SK-N-SH (cell line): ENCODE results near the gene MUC20. TPM values are rescaled to one million over a fixed set of nuclear protein-coding genes. Genes with fewer than 3 reads are reported as not detected.

Source experiments
- CTCF ChIA-PET: fragments of 300-600, 350-600 bp; formaldehyde crosslinking; extraction: SDS; loops from one replicate; lab custom pipeline; 2021; lab: Yijun Ruan, JAX
- POLR2A ChIA-PET: fragments of 350-600 bp; sonication (Branson Sonifier 250); formaldehyde crosslinking; extraction: SDS; loops from one replicate; lab custom pipeline; 2020; ENCODE audit warnings: antibody characterized with exemption, inconsistent platforms; lab: Yijun Ruan, JAX
- DNase-seq: peaks from one replicate; pipeline ENCODE4 v3.0.0; 2012
- H2AFZ ChIP-seq: fragments of 200-600 bp; sonication (generic); 2 replicates; pipeline ENCODE4 v1.8.1; 2016; ENCODE audit warnings: antibody characterized with exemption, mild to moderate bottlenecking, low read depth
- H3F3A ChIP-seq: fragments of 200-600 bp; sonication (generic); replicated peaks from 2 replicates; pipeline ENCODE3; 2016; ENCODE audit warnings: antibody characterized with exemption, mild to moderate bottlenecking; ENCODE audit not compliant: insufficient read depth
- H3K27ac ChIP-seq, 2 experiments: fragments of 200-500 bp in 1 of 2; fragments of 200-600 bp in 1 of 2; sonication (Bioruptor generic) in 1 of 2; sonication (generic), shearing (Covaris generic) in 1 of 2; 2 replicates each; pipeline versions ENCODE4 v1.5.1 to v1.6.1; 2014 to 2016; ENCODE audit warnings: low read depth in 2 of 2, inconsistent platforms in 1 of 2, low read length in 1 of 2, mild to moderate bottlenecking in 1 of 2, mixed read lengths in 1 of 2
- H3K27me3 ChIP-seq: fragments of 200-600 bp; sonication (generic), shearing (Covaris generic); 2 replicates; pipeline ENCODE4 v1.6.1; 2016; ENCODE audit warnings: mixed run types; ENCODE audit not compliant: insufficient read depth
- H3K36me3 ChIP-seq, 2 experiments: fragments of 200-500 bp in 1 of 2; fragments of 200-600 bp in 1 of 2; sonication (Bioruptor generic) in 1 of 2; sonication (generic) in 1 of 2; replicated peaks in 1 of 2; 2 replicates each; pipeline versions ENCODE3 to v1.5.1; 2014 to 2016; ENCODE audit warnings: low read length in 1 of 2, mild to moderate bottlenecking in 1 of 2; ENCODE audit not compliant: insufficient read depth in 2 of 2, control insufficient read depth in 1 of 2
- H3K4me1 ChIP-seq, 2 experiments: fragments of 200-500 bp in 1 of 2; fragments of 200-600 bp in 1 of 2; sonication (Bioruptor generic) in 1 of 2; sonication (generic), shearing (Covaris generic) in 1 of 2; 2 replicates each; pipeline versions ENCODE4 v1.5.1 to v1.6.1; 2014 to 2016; ENCODE audit warnings: low read depth in 1 of 2, low read length in 1 of 2, mixed run types in 1 of 2; ENCODE audit not compliant: insufficient read depth in 2 of 2, control insufficient read depth in 1 of 2
- H3K4me2 ChIP-seq: fragments of 200-600 bp; sonication (generic), shearing (Covaris generic); 2 replicates; pipeline ENCODE4 v1.6.1; 2017; ENCODE audit warnings: mixed run types
- H3K4me3 ChIP-seq, 2 experiments: fragments of 200-500 bp in 1 of 2; fragments of 200-600 bp in 1 of 2; sonication (Bioruptor generic) in 1 of 2; sonication (generic), shearing (Covaris generic) in 1 of 2; 2 replicates each; pipeline versions ENCODE4 v1.5.1 to v1.8.1; 2014 to 2016; ENCODE audit warnings: low read depth in 2 of 2, inconsistent platforms in 1 of 2, low read length in 1 of 2, mild to moderate bottlenecking in 1 of 2, mixed read lengths in 1 of 2, moderate library complexity in 1 of 2
- H3K79me2 ChIP-seq: fragments of 200-600 bp; sonication (generic); 2 replicates; pipeline ENCODE4 v1.8.1; 2017; ENCODE audit warnings: mild to moderate bottlenecking; ENCODE audit not compliant: insufficient read depth
- H3K9ac ChIP-seq: fragments of 200-600 bp; sonication (generic); 2 replicates; pipeline ENCODE4 v1.6.1; 2017; ENCODE audit warnings: mixed run types
- H3K9me2 ChIP-seq: fragments of 200-600 bp; sonication (generic); 2 replicates; pipeline ENCODE4 v1.6.1; 2017; ENCODE audit warnings: mixed run types
- H3K9me3 ChIP-seq: fragments of 200-600 bp; sonication (generic); 2 replicates; pipeline ENCODE4 v1.6.1; 2017; ENCODE audit warnings: mixed run types, mild to moderate bottlenecking, moderate library complexity
- H4K20me1 ChIP-seq: fragments of 200-600 bp; sonication (generic); 2 replicates; pipeline ENCODE4 v1.6.1; 2017; ENCODE audit warnings: mild to moderate bottlenecking, mixed run types; ENCODE audit not compliant: insufficient read depth
- EZH2phosphoT487 ChIP-seq: fragments of 200-600 bp; sonication (generic); IDR thresholded peaks from 2 replicates; pipeline ENCODE4 v1.6.1; 2017; ENCODE audit warnings: low read depth, mixed run types, mild to moderate bottlenecking, antibody characterized with exemption, moderate library complexity, borderline replicate concordance
- FOSL2 ChIP-seq: IDR thresholded peaks from 2 replicates; pipeline ENCODE4 v1.4.0; 2012; ENCODE audit warnings: low read depth, mild to moderate bottlenecking, moderate library complexity, borderline replicate concordance
- FOXJ3 ChIP-seq: sonication (generic); formaldehyde crosslinking; IDR thresholded peaks from 2 replicates; pipeline ENCODE4 v1.5.1; 2020; ENCODE audit warnings: mild to moderate bottlenecking, missing genetic modification reagents
- GATA2 ChIP-seq: sonication (generic); formaldehyde crosslinking; IDR thresholded peaks from 2 replicates; pipeline ENCODE4 v1.5.0; 2020; ENCODE audit warnings: mild to moderate bottlenecking, missing genetic modification reagents
- MAX ChIP-seq: IDR thresholded peaks from 2 replicates; pipeline ENCODE4 v1.4.0; 2012; ENCODE audit warnings: low read depth
- MEF2A ChIP-seq: IDR thresholded peaks from 2 replicates; pipeline ENCODE4 v1.4.0; 2012; ENCODE audit warnings: low read depth, borderline replicate concordance
- MXI1 ChIP-seq: IDR thresholded peaks from 2 replicates; pipeline ENCODE4 v1.6.1; 2012; ENCODE audit warnings: mild to moderate bottlenecking, low read depth, low read length, improper control_type of control experiment
- NRF1 ChIP-seq: IDR thresholded peaks from 2 replicates; pipeline ENCODE4 v1.6.1; 2012; ENCODE audit warnings: low read depth, mild to moderate bottlenecking, low read length
- PBX3 ChIP-seq: IDR thresholded peaks from 2 replicates; pipeline ENCODE4; 2012
- RCOR1 ChIP-seq: fragments of 150-350 bp; IDR thresholded peaks from 2 replicates; pipeline ENCODE4 v1.6.1; 2017; ENCODE audit warnings: antibody characterized with exemption, low read length
- REST ChIP-seq: IDR thresholded peaks from 2 replicates; pipeline ENCODE4 v1.6.1; 2012; ENCODE audit warnings: mild to moderate bottlenecking, low read depth, low read length, moderate library complexity
- SIN3A ChIP-seq: IDR thresholded peaks from 2 replicates; pipeline ENCODE4 v1.6.1; 2012; ENCODE audit warnings: low read depth, mild to moderate bottlenecking, low read length, moderate library complexity, borderline replicate concordance
- WGBS: methylation state at CpG from one replicate; pipeline ENCODE4 v1.1.6; 2017; ENCODE audit warnings: low lambda C conversion rate; 5-methylcytosine and 5-hydroxymethylcytosine counted together
- polyA plus RNA-seq, 3 experiments: library from polyadenylated mRNA; depleted of rRNA; stranded (reverse); fragments of >200 nt; gene quantifications; 2 replicates each; pipeline ENCODE4 v1.2.3, GENCODE V29; 2012

MUC20 gene
- polyA plus RNA-seq, 1 of the 3 experiments (the other 2 are of a cell fraction) = 0.31 TPM

GRCh38 chr3:195752066-195752465, 31.3 kb downstream of the MUC20 start (continued):
- no peak for TF ChIP-seq NRF1
- TF ChIP-seq REST = no peak

GRCh38 chr3:195752546-195753331, 32.0 kb downstream of the MUC20 start:
- H3K79me2 ChIP-seq = no peaks in the 10 kb centered on the region
- no peak overlapping the region for H3K4me2 ChIP-seq
- H3K27me3 ChIP-seq = peaks cover 5% of the 10 kb centered on the region; the same call in 1 of the 2 replicates
- H3F3A ChIP-seq = no peaks in the 10 kb centered on the region
- TF ChIP-seq REST (no peak), EZH2phosphoT487 (no peak), FOXJ3 (no peak), MXI1 (no peak), SIN3A (no peak), MEF2A (no peak), FOSL2 (no peak), MAX (no peak), PBX3 (no peak), RCOR1 (no peak), GATA2 (CRISPR knock-in tag) (no peak)
- ChIA-PET POLR2A (no interaction called here), CTCF (interaction anchor here (1.1 to 1.4 kb wide), 2 partner anchors 16 to 98 kb away, joined by 3 to 4 read pairs; no protein-coding TSS in a partner anchor)
- H3K27ac ChIP-seq = no peak overlapping the region
- peak; percentile 21 for DNase-seq
- H2AFZ ChIP-seq = no peak overlapping the region
- H3K9me2 ChIP-seq = no peaks in the 10 kb centered on the region
- H3K4me3 ChIP-seq = no peak overlapping the region
- H3K9me3 ChIP-seq = no peaks in the 10 kb centered on the region
- H3K36me3 ChIP-seq = no peaks in the 10 kb centered on the region
- 74% methylated on average over 21 of the region's 26 CpGs for WGBS
- peaks cover 0 to 12% of the 10 kb centered on the region in 2 experiments; a peak in 1 of 4 replicates for H3K4me1 ChIP-seq
- no peak overlapping the region for H3K9ac ChIP-seq
- H4K20me1 ChIP-seq = no peaks in the 10 kb centered on the region
